Jurkat, Clone E6-1 (cell line): ENCODE data around the gene OR2V1. TPM values are rescaled to one million over a fixed set of nuclear protein-coding genes. Genes with fewer than 3 reads are reported as not detected.
A peak's percentile ranks its signal among the peaks of the same experiment; 100 is the strongest.
"Not testable (repeated sequence)": the region's sequence is repeated elsewhere in the genome, so short reads cannot be mapped to it uniquely, and the experiment has no call there.

Experiments
- DNase-seq: peaks from one replicate; pipeline ENCODE4 v3.0.0-alpha.2; 2011; ENCODE audit warnings: low read depth, low spot score
- H3K4me3 ChIP-seq: 2 replicates; pipeline ENCODE4 v1.5.1; 2011; ENCODE audit warnings: mild to moderate bottlenecking, low read length, control low read depth, moderate library complexity
- polyA plus RNA-seq: library from polyadenylated mRNA; unstranded; fragments of >200 nt; gene quantifications from one replicate; pipeline ENCODE4 v1.2.1, GENCODE V29; 2012; ENCODE audit warnings: missing spikeins; ENCODE audit not compliant: insufficient read length, insufficient read depth

The OR2V1 gene
- polyA plus RNA-seq, result not detected

- H3K4me3 ChIP-seq, result no peak within 1 kb of the TSS
- DNase-seq, result no peak
These were observed at the start of gene OR2V1 for GRCh38 chr5:181130832-181131496. Gene OR2V1 (minus strand): TSS chr5:181131169. CDS start chr5:181125304, 5,865 bp downstream.

- H3K4me3 ChIP-seq, DNase-seq: not testable (repeated sequence)
These were observed 46.6 kb upstream of the OR2V1 start for GRCh38 chr5:181177559-181177958.

GRCh38 chr5:181176254-181176952 lies 45.4 kb upstream of the OR2V1 start:
- H3K4me3 ChIP-seq, result no peak overlapping the region
- no peak for DNase-seq

- peak; percentile 86 for DNase-seq
- H3K4me3 ChIP-seq, result peak overlapping the region; percentile 59
These were observed 42.7 kb upstream of the OR2V1 start for GRCh38 chr5:181173420-181174342.

- peak; percentile 71 for DNase-seq
- H3K4me3 ChIP-seq, result peak overlapping the region; percentile 59
These were observed 42.1 kb upstream of the OR2V1 start for GRCh38 chr5:181173027-181173419.

- DNase-seq, result no peak
- H3K4me3 ChIP-seq, result no peak overlapping the region
These were observed 40.8 kb upstream of the OR2V1 start for GRCh38 chr5:181171782-181172181.

GRCh38 chr5:181170996-181171395 lies 40.0 kb upstream of the OR2V1 start:
- no peak overlapping the region for H3K4me3 ChIP-seq
- no peak for DNase-seq

GRCh38 chr5:181170237-181170825 lies 39.4 kb upstream of the OR2V1 start:
- no peak overlapping the region for H3K4me3 ChIP-seq
- no peak for DNase-seq

GRCh38 chr5:181169459-181170236 lies 38.7 kb upstream of the OR2V1 start:
- not testable (repeated sequence) for H3K4me3 ChIP-seq, DNase-seq

GRCh38 chr5:181168595-181169118 lies 37.7 kb upstream of the OR2V1 start:
- DNase-seq, result no peak
- no peak overlapping the region for H3K4me3 ChIP-seq

GRCh38 chr5:181167814-181168488 lies 37.0 kb upstream of the OR2V1 start:
- H3K4me3 ChIP-seq, result no peak overlapping the region
- DNase-seq, result no peak

GRCh38 chr5:181166812-181167733 lies 36.1 kb upstream of the OR2V1 start:
- DNase-seq, result no peak
- H3K4me3 ChIP-seq, result no peak overlapping the region

GRCh38 chr5:181164076-181164952 lies 33.3 kb upstream of the OR2V1 start:
- no peak overlapping the region for H3K4me3 ChIP-seq
- DNase-seq, result no peak

- no peak for DNase-seq
- H3K4me3 ChIP-seq, result no peak overlapping the region
These were observed 32.6 kb upstream of the OR2V1 start for GRCh38 chr5:181163487-181164075.

GRCh38 chr5:181161534-181162175 lies 30.7 kb upstream of the OR2V1 start:
- no peak for DNase-seq
- H3K4me3 ChIP-seq, result peak overlapping the region; percentile 47
